GM12801 (cell line): ENCODE measurements around the gene KRT6C.

Experiments used
- CTCF ChIP-seq: IDR thresholded peaks from one replicate; pipeline ENCODE4 v1.5.1; 2011; ENCODE audit warnings: control low read depth; ENCODE audit not compliant: insufficient read length; ENCODE audit errors: extremely low read depth

KRT6C gene

GRCh38 chr12:52446367-52447045 lies 27.1 kb downstream of the KRT6C start:
- TF ChIP-seq CTCF = no peak

- no peak for TF ChIP-seq CTCF
These were observed 27.7 kb downstream of the KRT6C start for GRCh38 chr12:52445876-52446275.

GRCh38 chr12:52444647-52445595 lies 28.7 kb downstream of the KRT6C start:
- no peak for TF ChIP-seq CTCF

GRCh38 chr12:52443966-52444365 lies 29.6 kb downstream of the KRT6C start:
- no peak for TF ChIP-seq CTCF

- TF ChIP-seq CTCF = no peak
These were observed 31.0 kb downstream of the KRT6C start for GRCh38 chr12:52442600-52443061.

GRCh38 chr12:52441320-52441911 lies 32.2 kb downstream of the KRT6C start:
- no peak for TF ChIP-seq CTCF

GRCh38 chr12:52440821-52441319 lies 32.7 kb downstream of the KRT6C start:
- no peak for TF ChIP-seq CTCF
